Ovary (tissue), 3 donors: ENCODE data around the gene CHD3.

ENCODE experiments used
- EP300 ChIP-seq: sonication (generic); formaldehyde crosslinking; IDR thresholded peaks from one replicate; pipeline ENCODE4 v1.6.1; 2017; ENCODE audit warnings: antibody characterized with exemption
- POLR2A ChIP-seq: fragments of 450-650 bp; IDR thresholded peaks from one replicate; pipeline ENCODE4 v1.6.1; 2017; ENCODE audit warnings: antibody characterized with exemption, mild to moderate bottlenecking, moderate library complexity
- TF ChIP-seq, protein P1 (sequence below), 3 donors: fragments of 450-650 bp in 2 of 3; fragments of 200-600 bp in 1 of 3; IDR thresholded peaks; one replicate each; pipeline versions ENCODE4 v1.5.1 to v1.8.0; 2016 to 2022; ENCODE audit warnings: antibody characterized with exemption in 3 of 3, mild to moderate bottlenecking in 1 of 3
- donor health status: DM: no; HTN: no; CAD: no.

DNA sequence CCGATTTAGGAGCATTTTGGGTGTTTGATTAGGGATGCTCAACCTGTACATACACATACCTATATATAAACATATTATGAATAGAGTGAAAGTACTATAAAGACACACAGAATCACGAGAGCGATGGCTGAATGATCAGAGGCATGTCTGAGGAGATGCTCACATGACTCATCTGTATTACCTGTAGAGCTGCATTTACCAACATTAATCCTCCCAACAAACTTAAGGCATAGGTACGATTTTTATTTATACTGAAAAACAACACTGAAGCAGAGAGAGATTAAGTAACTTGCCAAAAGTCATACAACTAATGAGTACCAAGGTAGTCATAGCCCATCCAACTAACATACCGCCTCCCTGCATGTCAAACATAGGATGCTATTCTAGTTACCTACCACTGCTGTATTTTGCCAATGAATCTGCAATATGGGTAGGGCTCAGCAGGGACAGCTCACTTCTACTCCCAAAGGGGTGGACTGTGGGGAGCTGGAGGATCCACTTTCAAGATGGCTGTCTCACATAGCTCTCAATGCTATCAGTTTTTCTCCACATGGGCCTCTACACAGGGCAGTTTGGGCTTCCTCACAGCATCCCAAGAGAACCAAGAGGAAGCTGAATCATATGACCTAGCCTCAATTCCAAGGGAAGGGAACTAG lies 23.5 kb upstream of the CHD3 start:
- TF ChIP-seq, protein P1, sequence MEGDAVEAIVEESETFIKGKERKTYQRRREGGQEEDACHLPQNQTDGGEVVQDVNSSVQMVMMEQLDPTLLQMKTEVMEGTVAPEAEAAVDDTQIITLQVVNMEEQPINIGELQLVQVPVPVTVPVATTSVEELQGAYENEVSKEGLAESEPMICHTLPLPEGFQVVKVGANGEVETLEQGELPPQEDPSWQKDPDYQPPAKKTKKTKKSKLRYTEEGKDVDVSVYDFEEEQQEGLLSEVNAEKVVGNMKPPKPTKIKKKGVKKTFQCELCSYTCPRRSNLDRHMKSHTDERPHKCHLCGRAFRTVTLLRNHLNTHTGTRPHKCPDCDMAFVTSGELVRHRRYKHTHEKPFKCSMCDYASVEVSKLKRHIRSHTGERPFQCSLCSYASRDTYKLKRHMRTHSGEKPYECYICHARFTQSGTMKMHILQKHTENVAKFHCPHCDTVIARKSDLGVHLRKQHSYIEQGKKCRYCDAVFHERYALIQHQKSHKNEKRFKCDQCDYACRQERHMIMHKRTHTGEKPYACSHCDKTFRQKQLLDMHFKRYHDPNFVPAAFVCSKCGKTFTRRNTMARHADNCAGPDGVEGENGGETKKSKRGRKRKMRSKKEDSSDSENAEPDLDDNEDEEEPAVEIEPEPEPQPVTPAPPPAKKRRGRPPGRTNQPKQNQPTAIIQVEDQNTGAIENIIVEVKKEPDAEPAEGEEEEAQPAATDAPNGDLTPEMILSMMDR (IDR thresholded peaks at IDR 0.05): no peak
- no peak for TF ChIP-seq EP300
- TF ChIP-seq POLR2A: no peak
